NCI-H524 treated with DMSO at 0.1 percent for 48 hours (cell line): Measurements from ENCODE around the gene SCARB1.

ENCODE experiments used
- DNase-seq: peaks from one replicate; lab custom pipeline; 2025; lab: John Stamatoyannopoulos, UW

The SCARB1 gene

GRCh38 chr12:124862768-124863415, 772 bp downstream of the SCARB1 start:
- DNase-seq = no peak

GRCh38 chr12:124861898-124862676, 1.6 kb downstream of the SCARB1 start:
- no peak for DNase-seq

GRCh38 chr12:124861492-124861891, 2.2 kb downstream of the SCARB1 start:
- DNase-seq = no peak

GRCh38 chr12:124857921-124858461, 5.7 kb downstream of the SCARB1 start:
- DNase-seq = no peak

- no peak for DNase-seq
Measured at GRCh38 chr12:124856842-124857178, 6.9 kb downstream of the SCARB1 start.

GRCh38 chr12:124856132-124856841, 7.4 kb downstream of the SCARB1 start:
- DNase-seq = no peak

- DNase-seq = no peak
Measured at GRCh38 chr12:124855275-124855957, 8.2 kb downstream of the SCARB1 start.

- DNase-seq = no peak
Measured at GRCh38 chr12:124854637-124855184, 9.0 kb downstream of the SCARB1 start.

- no peak for DNase-seq
Measured at GRCh38 chr12:124853781-124854636, 9.7 kb downstream of the SCARB1 start.

- DNase-seq = no peak
Measured at GRCh38 chr12:124852911-124853427, 10.7 kb downstream of the SCARB1 start.

GRCh38 chr12:124852329-124852831, 11.3 kb downstream of the SCARB1 start:
- DNase-seq = no peak

- no peak for DNase-seq
Measured at GRCh38 chr12:124851342-124851741, 12.3 kb downstream of the SCARB1 start.

GRCh38 chr12:124849382-124849781, 14.3 kb downstream of the SCARB1 start:
- no peak for DNase-seq

- no peak for DNase-seq
Measured at GRCh38 chr12:124848621-124849380, 14.9 kb downstream of the SCARB1 start.

- no peak for DNase-seq
Measured at GRCh38 chr12:124847113-124848074, 16.3 kb downstream of the SCARB1 start.

GRCh38 chr12:124844411-124845397, 19.0 kb downstream of the SCARB1 start:
- no peak for DNase-seq

GRCh38 chr12:124842800-124843510, 20.7 kb downstream of the SCARB1 start:
- no peak for DNase-seq
